Osteocyte (in vitro differentiated cells): ENCODE data around the gene LARGE1. TPM values are rescaled to one million over a fixed set of nuclear protein-coding genes. Genes with fewer than 3 reads are reported as not detected.
"Not testable (repeated sequence)": the region's sequence is repeated elsewhere in the genome, so short reads cannot be mapped to it uniquely, and the experiment has no call there.

Source experiments
- DNase-seq: peaks from one replicate; pipeline ENCODE4 v3.0.0; 2021; ENCODE audit warnings: mixed read lengths; ENCODE audit not compliant: unreplicated experiment; ENCODE audit errors: extremely low spot score
- H3K27ac Mint-ChIP-seq: one replicate; pipeline ENCODE4 v1.8.0; 2021; ENCODE audit warnings: mild to moderate bottlenecking, mixed read lengths; ENCODE audit not compliant: unreplicated experiment
- H3K27me3 Mint-ChIP-seq: one replicate; pipeline ENCODE4 v1.8.0; 2021; ENCODE audit warnings: mixed read lengths; ENCODE audit not compliant: unreplicated experiment
- H3K36me3 Mint-ChIP-seq: one replicate; pipeline ENCODE4 v1.8.0; 2021; ENCODE audit warnings: mixed read lengths; ENCODE audit not compliant: unreplicated experiment
- H3K4me1 Mint-ChIP-seq: one replicate; pipeline ENCODE4 v1.8.0; 2021; ENCODE audit warnings: mixed read lengths; ENCODE audit not compliant: unreplicated experiment
- H3K4me3 Mint-ChIP-seq: one replicate; pipeline ENCODE4 v1.8.0; 2021; ENCODE audit warnings: mild to moderate bottlenecking, moderate library complexity, mixed read lengths; ENCODE audit not compliant: unreplicated experiment
- H3K9me3 Mint-ChIP-seq: one replicate; pipeline ENCODE4 v1.8.0; 2021; ENCODE audit warnings: mixed read lengths; ENCODE audit not compliant: unreplicated experiment
- CTCF ChIP-seq: fragments of 200-600 bp; sonication (generic); IDR thresholded peaks from 2 replicates; pipeline ENCODE4 v1.5.0; 2021; ENCODE audit warnings: antibody characterized with exemption, mild to moderate bottlenecking, moderate library complexity
- total RNA-seq: library from RNA; stranded (reverse); gene quantifications from 2 replicates; pipeline ENCODE4 v1.2.1, GENCODE V29; 2021

LARGE1 gene
- total RNA-seq, 1 donor from 2014 or later, result 17.6 TPM

- no peak for DNase-seq
- Mint-ChIP-seq H3K9me3 (peaks cover 11% of the 10 kb centered on the region), H3K4me3 (no peak overlapping the region), H3K4me1 (peaks cover 13% of the 10 kb centered on the region), H3K27ac (no peak overlapping the region), H3K27me3 (no peaks in the 10 kb centered on the region), H3K36me3 (peaks cover 4% of the 10 kb centered on the region)
- TF ChIP-seq CTCF, result no peak
These were observed 540.4 kb downstream of the LARGE1 start for GRCh38 chr22:33379836-33380235.

- Mint-ChIP-seq H3K27ac (no peak overlapping the region), H3K36me3 (peaks cover 5% of the 10 kb centered on the region), H3K4me3 (no peak overlapping the region), H3K27me3 (no peaks in the 10 kb centered on the region), H3K4me1 (no peaks in the 10 kb centered on the region), H3K9me3 (peaks cover 11% of the 10 kb centered on the region)
- no peak for TF ChIP-seq CTCF
- no peak for DNase-seq
These were observed 547.4 kb downstream of the LARGE1 start for GRCh38 chr22:33372875-33373274.

- not testable (repeated sequence) for DNase-seq, H3K36me3 Mint-ChIP-seq, H3K27ac Mint-ChIP-seq, H3K4me3 Mint-ChIP-seq, H3K27me3 Mint-ChIP-seq, H3K4me1 Mint-ChIP-seq, H3K9me3 Mint-ChIP-seq
These were observed 557.0 kb downstream of the LARGE1 start for GRCh38 chr22:33363256-33363655.

- no peak overlapping the region for H3K4me3 Mint-ChIP-seq
- H3K9me3 Mint-ChIP-seq, result no peaks in the 10 kb centered on the region
- no peaks in the 10 kb centered on the region for H3K36me3 Mint-ChIP-seq
- H3K27me3 Mint-ChIP-seq, result no peaks in the 10 kb centered on the region
- TF ChIP-seq CTCF, result no peak
- peak; percentile 0 for DNase-seq
- no peaks in the 10 kb centered on the region for H3K4me1 Mint-ChIP-seq
- H3K27ac Mint-ChIP-seq, result no peak overlapping the region
These were observed 557.6 kb downstream of the LARGE1 start for GRCh38 chr22:33362702-33363101.

- Mint-ChIP-seq H3K27me3 (no peaks in the 10 kb centered on the region), H3K9me3 (no peaks in the 10 kb centered on the region), H3K36me3 (no peaks in the 10 kb centered on the region), H3K4me3 (no peak overlapping the region), H3K27ac (no peak overlapping the region), H3K4me1 (no peaks in the 10 kb centered on the region)
- TF ChIP-seq CTCF, result no peak
- peak; percentile 11 for DNase-seq
These were observed 558.7 kb downstream of the LARGE1 start for GRCh38 chr22:33361581-33361980.

- peak; percentile 2 for DNase-seq
- no peak for TF ChIP-seq CTCF
- Mint-ChIP-seq H3K36me3 (no peaks in the 10 kb centered on the region), H3K9me3 (no peaks in the 10 kb centered on the region), H3K4me3 (no peak overlapping the region), H3K4me1 (peaks cover 20% of the 10 kb centered on the region), H3K27ac (no peak overlapping the region), H3K27me3 (no peaks in the 10 kb centered on the region)
These were observed 562.3 kb downstream of the LARGE1 start for GRCh38 chr22:33357981-33358399.
